Measurements from ENCODE around the gene PAEP.

Gene PAEP

GRCh38 chr9:135550344-135550918, 11.1 kb upstream of the PAEP start:
- TF ChIP-seq REST (IDR thresholded peaks at IDR 0.05; ENCODE audit: insufficient replicate concordance, low read depth) (no peak), POLR2AphosphoS5 (IDR thresholded peaks at IDR 0.05; ENCODE audit: low read depth) (no peak), GABPA (IDR thresholded peaks at IDR 0.05; ENCODE audit: low read depth) (no peak), SPI1 (IDR thresholded peaks at IDR 0.05; ENCODE audit: borderline replicate concordance, low read depth) (no peak), CTCF (IDR thresholded peaks at IDR 0.05; ENCODE audit: insufficient read depth, low read length) (no peak)

GRCh38 chr9:135551031-135551430, 10.5 kb upstream of the PAEP start:
- TF ChIP-seq REST (IDR thresholded peaks at IDR 0.05; ENCODE audit: insufficient replicate concordance, low read depth) (no peak), SPI1 (IDR thresholded peaks at IDR 0.05; ENCODE audit: borderline replicate concordance, low read depth) (peak; percentile 15; the same call in 1 of the 2 replicates)
- Histone ChIP-seq H3K27ac (replicated peaks) (no peak overlapping the region), H3K4me3 (replicated peaks; ENCODE audit: insufficient read depth, low read length) (no peak overlapping the region), H3K27me3 (ENCODE audit: insufficient read depth, poor library complexity, severe bottlenecking) (peaks cover 2% of the 10 kb centered on the region)
- DNase-seq (ENCODE audit: low read depth in 1 of 2, low spot score in 1 of 2), result peak in 1 of 2 experiments; percentile 4

More at GRCh38 chr9:135550344-135550918, 11.1 kb upstream of the PAEP start:
- Histone ChIP-seq H3K27ac (replicated peaks) (no peak overlapping the region), H3K27me3 (ENCODE audit: insufficient read depth, poor library complexity, severe bottlenecking) (peaks cover 2% of the 10 kb centered on the region), H3K4me3 (replicated peaks; ENCODE audit: insufficient read depth, low read length) (no peak overlapping the region)
- DNase-seq (ENCODE audit: low read depth in 1 of 2, low spot score in 1 of 2), result no peak

- H3K27me3 ChIP-seq (ENCODE audit: insufficient read depth, poor library complexity, severe bottlenecking), result peaks cover 2% of the 10 kb centered on the region
Measured at GRCh38 chr9:135551456-135551855, 10.1 kb upstream of the PAEP start.

GRCh38 chr9:135552021-135552697, 9.4 kb upstream of the PAEP start:
- no peak overlapping the region for H3K4me3 ChIP-seq (replicated peaks; ENCODE audit: insufficient read depth, low read length)
- no peak overlapping the region for H3K27ac ChIP-seq (replicated peaks)
- peaks cover 2% of the 10 kb centered on the region for H3K27me3 ChIP-seq (ENCODE audit: insufficient read depth, poor library complexity, severe bottlenecking)
- TF ChIP-seq POLR2AphosphoS5 (IDR thresholded peaks at IDR 0.05; ENCODE audit: low read depth) (no peak), GABPA (IDR thresholded peaks at IDR 0.05; ENCODE audit: low read depth) (no peak), CTCF (IDR thresholded peaks at IDR 0.05; ENCODE audit: insufficient read depth, low read length) (no peak), SPI1 (IDR thresholded peaks at IDR 0.05; ENCODE audit: borderline replicate concordance, low read depth) (no peak), REST (IDR thresholded peaks at IDR 0.05; ENCODE audit: insufficient replicate concordance, low read depth) (no peak)
- no peak for DNase-seq (ENCODE audit: low read depth in 1 of 2, low spot score in 1 of 2)

More at GRCh38 chr9:135551456-135551855, 10.1 kb upstream of the PAEP start:
- TF ChIP-seq POLR2AphosphoS5 (IDR thresholded peaks at IDR 0.05; ENCODE audit: low read depth), result no peak
- TF ChIP-seq GABPA (IDR thresholded peaks at IDR 0.05; ENCODE audit: low read depth), result no peak
- Histone ChIP-seq H3K4me3 (replicated peaks; ENCODE audit: insufficient read depth, low read length) (no peak overlapping the region), H3K27ac (replicated peaks) (no peak overlapping the region)
- DNase-seq (ENCODE audit: low read depth in 1 of 2, low spot score in 1 of 2), result no peak

Measured in HL-60 (cell line).